Psoas muscle (tissue), 8 donors: ENCODE results near the gene CNPY4. TPM values are rescaled to one million over a fixed set of nuclear protein-coding genes. Genes with fewer than 3 reads are reported as not detected.

Experiments used
- ATAC-seq, 4 donors: fragments of 200-7000 bp; cut with Tn5 transposase; one replicate each; pipeline ENCODE4 v1.9.1; 2020; ENCODE audit warnings: moderate library complexity in 3 of 4, mild to moderate bottlenecking in 2 of 4
- DNase-seq, 2 donors: peaks; one replicate each; pipeline ENCODE4 v3.0.0-alpha.2; 2020
- H3K27ac ChIP-seq: fragments of 200-600 bp; one replicate; pipeline ENCODE4 v1.8.0; 2022
- H3K27me3 ChIP-seq, 3 donors: fragments of 200-600 bp in 1 of 3; one replicate each; pipeline versions ENCODE4 v1.6.1 to v1.8.0; 2013 to 2022; ENCODE audit warnings: low read length in 2 of 3, mild to moderate bottlenecking in 2 of 3, moderate library complexity in 1 of 3; ENCODE audit not compliant: insufficient read depth in 3 of 3
- H3K36me3 ChIP-seq, 2 donors: fragments of 200-600 bp in 1 of 2; one replicate each; pipeline versions ENCODE4 v1.6.1 to v1.8.0; 2013 to 2022; ENCODE audit warnings: low read depth in 1 of 2, mild to moderate bottlenecking in 1 of 2, moderate library complexity in 1 of 2; ENCODE audit not compliant: insufficient read depth in 1 of 2
- H3K4me1 ChIP-seq: fragments of 200-600 bp; one replicate; pipeline ENCODE4 v1.8.0; 2022
- H3K4me3 ChIP-seq: fragments of 200-600 bp; one replicate; pipeline ENCODE4 v1.8.0; 2022; ENCODE audit warnings: mild to moderate bottlenecking
- H3K9me3 ChIP-seq: fragments of 200-600 bp; one replicate; pipeline ENCODE4 v1.8.0; 2022
- WGBS, 3 donors: extraction: QIAGEN DNeasy Blood & Tissue Kit; methylation state at CpG; one replicate each; pipeline versions ENCODE4 v1.1.6 to v1.1.7; 2013; 5-methylcytosine and 5-hydroxymethylcytosine counted together
- intact Hi-C, 2 donors: fragments of 100-400 bp; cut with DNase I; formaldehyde crosslinking; loops; one replicate each; pipeline versions ENCODE4 v1.11.0 to v1.14.2; 2022
- polyA plus RNA-seq, 3 donors: library from polyadenylated mRNA; stranded (reverse); fragments of 200-250 nt; gene quantifications; one replicate each; pipeline ENCODE4 v1.2.3, GENCODE V29; 2013
- total RNA-seq, 4 donors: library from RNA; stranded (reverse); fragmentation: NEBNext Ultra II Directional in 2 of 4; extraction: Animal tissue kit (Norgen Biotek cat#: 25700) in 2 of 4; gene quantifications; one replicate each; pipeline versions ENCODE4 v1.2.1 to v1.2.4, GENCODE V29; 2021 to 2023
- TF ChIP-seq, protein P1 (sequence below): fragments of 200-600 bp; IDR thresholded peaks from one replicate; pipeline ENCODE4 v1.8.0; 2022; ENCODE audit warnings: antibody characterized with exemption
- donor health status: healthy with polysubstance abuse.
- donor health status: DM: no; HTN: no; CAD: no; lungs with moderate emphysema.
- donor health status: Bipolar disorder and iron deficiency.
- donor health status: healthy.
- donor health status: DM: yes; HTN: yes; CAD: no.
- donor health status: DM: no; HTN: no; CAD: no.
- donor health status: DM: no; HTN: no; CAD: no.
- donor health status: DM: yes; HTN: yes; CAD: no.

Gene CNPY4
- total and polyA plus RNA-seq, 7 donors, result 2.2 to 7.0 (median 2.9) TPM

DNA sequence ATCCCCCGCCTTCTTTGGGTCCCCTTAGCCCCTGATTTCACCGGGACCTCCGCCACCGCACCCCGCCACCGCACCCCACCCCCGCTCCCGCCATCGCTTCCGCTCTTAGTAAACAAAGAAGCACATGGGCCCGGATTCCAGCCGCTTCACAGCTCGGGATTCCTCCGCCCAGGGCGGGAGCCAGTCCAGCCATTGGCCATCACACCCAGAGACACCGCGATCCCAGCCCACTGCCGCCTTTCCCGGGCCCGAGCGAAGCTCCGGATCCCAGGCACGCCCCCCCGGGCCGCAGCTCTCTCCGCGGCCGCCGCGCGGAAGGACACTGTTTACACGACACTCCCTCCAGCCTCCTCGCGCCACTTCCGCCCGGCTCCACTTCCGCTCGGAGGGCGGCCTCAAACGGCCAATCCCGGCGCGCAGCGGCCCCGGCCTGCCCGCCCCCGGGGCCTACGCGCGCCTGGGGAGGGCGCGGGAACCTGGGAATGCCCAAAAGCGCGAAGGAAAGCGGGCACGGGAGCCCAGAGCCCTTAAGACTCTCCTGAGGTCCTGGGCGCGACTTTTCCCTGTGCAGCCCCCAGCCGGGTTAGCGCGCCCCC is 18.9 kb upstream of the CNPY4 start:
- no peaks in the 10 kb centered on the region for H3K27me3 ChIP-seq
- intact Hi-C loops, result loop anchor here in 1 of 2 donors (1.0 to 2.0 kb wide), 2 partner anchors 19 to 52 kb away; partner anchors contain the start of genes CNPY4, TAF6 and ZSCAN21
- peaks cover 9 to 68% of the 10 kb centered on the region in 2 donors for H3K36me3 ChIP-seq
- peak overlapping the region; percentile 90 for H3K27ac ChIP-seq
- peak; percentile 90 to 93 (median 92) for ATAC-seq
- peak; percentile 95 to 97 for DNase-seq
- peak overlapping the region; percentile 77 for H3K4me3 ChIP-seq
- 0 to 1% (median 1%) methylated on average over 55 to 61 of the region's 61 CpGs for WGBS, 3 donors
- H3K4me1 ChIP-seq, result peaks cover 18% of the 10 kb centered on the region
- TF ChIP-seq, protein P1, sequence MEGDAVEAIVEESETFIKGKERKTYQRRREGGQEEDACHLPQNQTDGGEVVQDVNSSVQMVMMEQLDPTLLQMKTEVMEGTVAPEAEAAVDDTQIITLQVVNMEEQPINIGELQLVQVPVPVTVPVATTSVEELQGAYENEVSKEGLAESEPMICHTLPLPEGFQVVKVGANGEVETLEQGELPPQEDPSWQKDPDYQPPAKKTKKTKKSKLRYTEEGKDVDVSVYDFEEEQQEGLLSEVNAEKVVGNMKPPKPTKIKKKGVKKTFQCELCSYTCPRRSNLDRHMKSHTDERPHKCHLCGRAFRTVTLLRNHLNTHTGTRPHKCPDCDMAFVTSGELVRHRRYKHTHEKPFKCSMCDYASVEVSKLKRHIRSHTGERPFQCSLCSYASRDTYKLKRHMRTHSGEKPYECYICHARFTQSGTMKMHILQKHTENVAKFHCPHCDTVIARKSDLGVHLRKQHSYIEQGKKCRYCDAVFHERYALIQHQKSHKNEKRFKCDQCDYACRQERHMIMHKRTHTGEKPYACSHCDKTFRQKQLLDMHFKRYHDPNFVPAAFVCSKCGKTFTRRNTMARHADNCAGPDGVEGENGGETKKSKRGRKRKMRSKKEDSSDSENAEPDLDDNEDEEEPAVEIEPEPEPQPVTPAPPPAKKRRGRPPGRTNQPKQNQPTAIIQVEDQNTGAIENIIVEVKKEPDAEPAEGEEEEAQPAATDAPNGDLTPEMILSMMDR, result no peak
- H3K9me3 ChIP-seq, result no peaks in the 10 kb centered on the region

DNA sequence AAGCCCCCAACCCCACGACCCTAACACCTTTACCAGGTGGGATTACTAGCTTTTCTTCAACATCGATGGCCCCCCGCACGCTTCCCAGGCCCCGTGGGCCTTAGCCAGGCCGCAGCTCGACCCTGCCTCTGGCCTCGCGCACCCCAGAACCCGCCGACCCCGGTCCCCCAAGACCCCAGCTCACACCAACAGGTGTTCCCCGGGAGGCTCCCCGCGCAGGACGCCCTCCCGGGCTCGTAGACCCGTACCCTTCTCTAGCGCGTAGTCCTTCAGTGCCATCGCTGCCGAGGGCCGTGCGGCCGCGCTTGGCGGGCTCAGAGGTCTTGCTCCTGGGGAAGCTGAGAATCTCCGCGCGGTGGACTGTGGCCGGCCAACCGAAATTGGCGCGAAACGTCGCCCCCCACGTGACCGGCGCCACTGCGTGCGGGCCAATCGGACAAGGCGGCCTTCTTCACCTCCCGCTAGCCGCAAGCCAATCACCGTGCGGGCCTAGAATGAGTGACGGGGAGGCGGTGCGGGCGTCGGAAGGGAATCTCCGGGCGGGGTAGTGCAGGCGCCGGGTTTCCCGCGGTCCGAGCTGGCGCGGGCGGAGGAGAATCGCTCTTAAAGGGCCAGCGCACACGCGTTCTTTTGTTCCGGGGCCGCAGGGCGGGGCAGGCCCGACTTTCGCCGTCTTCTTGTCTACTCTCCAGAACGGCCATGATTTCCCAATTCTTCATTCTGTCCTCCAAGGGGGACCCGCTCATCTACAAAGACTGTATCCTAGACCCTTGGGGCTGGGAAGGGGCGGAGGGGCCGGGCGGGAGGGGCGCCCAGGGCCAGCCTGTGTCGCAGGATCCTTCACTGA is 18.2 kb upstream of the CNPY4 start, which contains the start of the genes AP4M1 and MCM7:
TSS of gene AP4M1 (plus strand) at position 628 of the 847 bp plus-strand sequence. CDS start at position 700, 72 bp downstream.
TSS of gene MCM7 (minus strand) at position 382 of the 847 bp plus-strand sequence. CDS start at position 279, 103 bp downstream.
- H3K27me3 ChIP-seq, result no peaks in the 10 kb centered on the region
- H3K9me3 ChIP-seq, result no peaks in the 10 kb centered on the region
- intact Hi-C loops, result loop anchor here in 1 of 2 donors (1.0 to 2.0 kb wide), 2 partner anchors 18 to 52 kb away; partner anchors contain the start of genes CNPY4, TAF6 and ZSCAN21
- ATAC-seq, result peak; percentile 94 to 95 (median 95)
- 0 to 1% (median 1%) methylated on average over 74 to 80 of the region's 80 CpGs for WGBS, 3 donors
- TF ChIP-seq, protein P1, result no peak
- peak within 1 kb of the TSS; percentile 90 for H3K27ac ChIP-seq
- DNase-seq, result peak; percentile 99 to 100
- peak within 1 kb of the TSS; percentile 77 for H3K4me3 ChIP-seq
- H3K4me1 ChIP-seq, result peaks cover 18% of the 10 kb centered on the region
- peaks cover 9 to 67% of the 10 kb centered on the region in 2 donors for H3K36me3 ChIP-seq

DNA sequence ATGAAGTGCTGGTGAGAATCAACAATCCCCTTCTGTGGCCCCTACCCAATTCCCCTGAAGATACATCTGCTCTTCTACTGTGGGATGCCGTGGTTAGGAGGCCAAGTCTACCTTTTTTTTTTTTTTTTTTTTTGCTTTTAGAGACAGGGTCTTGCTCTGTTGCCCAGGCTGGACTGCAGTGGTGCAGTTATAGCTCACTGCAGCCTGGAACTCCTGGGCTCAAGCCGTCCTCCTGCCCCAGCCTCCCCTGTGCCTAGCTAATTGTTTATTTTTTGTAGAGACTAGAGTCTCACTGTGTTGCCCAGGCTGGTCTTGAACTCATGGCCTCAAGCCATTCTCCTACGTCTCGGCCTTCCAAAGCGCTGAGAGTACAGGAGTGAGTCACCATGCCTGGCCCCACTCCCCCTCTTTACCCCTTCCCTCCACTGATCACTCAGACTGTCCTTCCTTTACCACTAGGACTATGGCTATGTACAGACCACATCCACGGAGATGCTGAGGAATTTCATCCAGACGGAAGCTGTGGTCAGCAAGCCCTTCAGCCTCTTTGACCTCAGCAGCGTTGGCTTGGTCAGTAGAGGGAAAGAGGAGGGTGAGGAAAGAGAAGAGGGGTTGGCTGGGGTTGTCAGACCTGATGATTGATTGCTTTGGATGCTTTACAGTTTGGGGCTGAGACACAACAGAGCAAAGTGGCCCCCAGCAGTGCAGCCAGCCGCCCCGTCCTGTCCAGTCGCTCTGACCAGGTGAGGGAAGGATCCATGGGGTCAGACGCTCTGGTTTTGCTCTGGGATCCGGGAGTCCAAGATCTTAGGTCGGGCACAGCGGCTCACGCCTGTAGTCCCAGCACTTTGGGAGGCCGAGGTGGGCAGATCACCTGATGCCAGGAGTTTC is 16.2 kb upstream of the CNPY4 start:
- intact Hi-C loops, result no loop called here
- 84 to 88% (median 88%) methylated on average over 17 of the region's 17 CpGs for WGBS, 3 donors
- H3K36me3 ChIP-seq, result peaks cover 4 to 65% of the 10 kb centered on the region in 2 donors
- H3K9me3 ChIP-seq, result no peaks in the 10 kb centered on the region
- no peak for ATAC-seq
- H3K4me3 ChIP-seq, result no peak overlapping the region
- H3K27ac ChIP-seq, result no peak overlapping the region
- TF ChIP-seq, protein P1, result no peak
- no peaks in the 10 kb centered on the region for H3K27me3 ChIP-seq
- no peak for DNase-seq
- H3K4me1 ChIP-seq, result peaks cover 18% of the 10 kb centered on the region

DNA sequence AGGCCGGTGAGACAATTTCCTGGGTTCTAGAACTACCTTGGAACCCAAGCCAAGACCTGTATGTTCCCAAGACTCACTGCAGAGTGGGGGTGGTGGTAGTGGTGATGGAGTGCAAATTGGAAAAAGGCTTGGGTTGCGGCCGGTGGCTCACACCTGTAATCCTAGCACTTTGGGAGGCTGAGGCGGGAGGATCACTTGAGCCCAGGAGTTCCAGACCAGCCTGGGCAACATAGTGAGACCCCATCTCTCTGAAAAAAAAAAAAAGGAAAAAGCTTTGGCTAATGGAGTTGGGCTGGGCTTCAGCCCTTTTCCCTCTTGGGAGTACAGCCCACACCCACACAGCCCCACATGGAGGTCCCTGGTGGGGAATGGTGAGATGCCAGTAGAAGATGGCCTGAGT is 13.9 kb upstream of the CNPY4 start:
- peaks cover 8% of the 10 kb centered on the region for H3K4me1 ChIP-seq
- H3K27ac ChIP-seq, result no peak overlapping the region
- TF ChIP-seq, protein P1, result no peak
- peaks cover 0 to 72% of the 10 kb centered on the region in 2 donors for H3K36me3 ChIP-seq
- H3K27me3 ChIP-seq, result no peaks in the 10 kb centered on the region
- intact Hi-C loops, result no loop called here
- WGBS, 3 donors, result 87 to 92% (median 91%) methylated on average over 4 of the region's 4 CpGs
- no peak overlapping the region for H3K4me3 ChIP-seq
- ATAC-seq (no peak), DNase-seq (no peak)
- no peaks in the 10 kb centered on the region for H3K9me3 ChIP-seq
